ENCODE data around the gene CDR2.
"Not testable (repeated sequence)": the region's sequence is repeated elsewhere in the genome, so short reads cannot be mapped to it uniquely, and the experiment has no call there.

Gene CDR2

DNA sequence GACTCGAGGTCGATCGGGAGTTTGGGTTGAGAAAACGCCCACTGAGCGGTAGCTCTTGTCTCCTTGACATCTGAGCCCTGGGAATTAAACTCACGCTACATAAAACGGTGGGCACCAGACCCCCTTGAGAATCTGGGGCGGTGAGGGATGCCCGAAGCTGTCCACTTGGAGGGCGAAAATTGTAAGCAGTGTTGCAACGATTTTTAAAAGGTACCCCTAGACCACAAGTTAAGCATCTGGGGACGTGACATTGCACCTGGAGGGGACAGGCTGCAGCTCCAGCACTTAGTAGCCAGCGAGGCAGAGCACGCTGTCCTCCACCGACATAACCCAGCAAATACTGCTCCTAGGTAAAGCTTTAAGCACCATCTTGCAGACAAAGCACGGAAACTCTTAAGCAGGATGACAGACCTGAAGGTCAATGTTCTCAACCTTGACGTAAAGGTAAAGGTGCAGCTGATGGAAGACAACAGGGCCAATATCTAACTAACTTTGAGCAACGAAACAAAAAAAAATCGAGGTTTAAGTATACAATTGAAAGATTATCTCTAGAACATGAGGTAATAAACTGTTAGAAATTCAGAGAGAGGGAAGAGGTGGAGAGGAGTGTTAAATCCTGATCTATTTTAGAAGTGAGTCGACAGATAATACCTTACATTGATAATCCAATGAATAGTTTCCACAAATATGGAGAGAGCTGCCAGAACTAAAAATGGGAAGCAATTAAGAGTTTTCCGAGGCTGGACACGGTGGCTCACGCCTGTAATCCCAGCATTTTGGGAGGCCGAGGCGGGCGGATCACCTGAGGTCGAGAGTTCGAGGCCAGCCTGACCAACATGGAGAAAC, 921 bp upstream of the CDR2 start:
- no peak for FAIRE-seq

DNA sequence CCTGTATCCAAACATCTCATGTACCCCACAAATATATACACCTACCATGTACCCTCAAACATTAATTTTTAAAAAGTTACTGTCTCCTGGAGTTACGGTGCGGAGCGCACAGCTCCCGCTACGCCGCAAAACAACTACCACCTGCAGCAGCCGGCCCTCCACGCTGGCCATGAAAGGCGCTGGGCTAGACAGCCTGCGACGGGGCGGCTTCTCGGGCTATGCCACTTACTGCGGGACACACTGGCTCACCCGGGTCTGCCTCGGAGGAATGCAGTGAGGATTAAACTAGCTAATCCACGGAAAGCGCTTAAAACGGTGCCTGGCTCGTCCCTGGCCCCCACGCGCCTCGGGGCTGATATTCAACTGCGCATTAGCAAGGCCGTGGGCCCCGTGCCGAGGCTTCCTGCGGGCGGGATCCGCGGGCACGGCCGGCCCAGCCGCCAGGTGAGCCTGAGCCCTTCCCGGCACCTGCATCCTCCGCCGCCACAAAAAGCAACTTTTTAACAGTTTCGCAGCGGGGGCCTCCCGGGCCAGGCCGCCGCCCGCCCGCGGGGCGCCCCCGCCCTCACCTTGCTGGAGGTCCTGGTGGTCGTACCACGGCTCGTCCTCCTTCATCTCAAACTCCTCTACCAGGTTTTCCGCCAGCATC, 633 bp downstream of the CDR2 start:
- no peak for FAIRE-seq

DNA sequence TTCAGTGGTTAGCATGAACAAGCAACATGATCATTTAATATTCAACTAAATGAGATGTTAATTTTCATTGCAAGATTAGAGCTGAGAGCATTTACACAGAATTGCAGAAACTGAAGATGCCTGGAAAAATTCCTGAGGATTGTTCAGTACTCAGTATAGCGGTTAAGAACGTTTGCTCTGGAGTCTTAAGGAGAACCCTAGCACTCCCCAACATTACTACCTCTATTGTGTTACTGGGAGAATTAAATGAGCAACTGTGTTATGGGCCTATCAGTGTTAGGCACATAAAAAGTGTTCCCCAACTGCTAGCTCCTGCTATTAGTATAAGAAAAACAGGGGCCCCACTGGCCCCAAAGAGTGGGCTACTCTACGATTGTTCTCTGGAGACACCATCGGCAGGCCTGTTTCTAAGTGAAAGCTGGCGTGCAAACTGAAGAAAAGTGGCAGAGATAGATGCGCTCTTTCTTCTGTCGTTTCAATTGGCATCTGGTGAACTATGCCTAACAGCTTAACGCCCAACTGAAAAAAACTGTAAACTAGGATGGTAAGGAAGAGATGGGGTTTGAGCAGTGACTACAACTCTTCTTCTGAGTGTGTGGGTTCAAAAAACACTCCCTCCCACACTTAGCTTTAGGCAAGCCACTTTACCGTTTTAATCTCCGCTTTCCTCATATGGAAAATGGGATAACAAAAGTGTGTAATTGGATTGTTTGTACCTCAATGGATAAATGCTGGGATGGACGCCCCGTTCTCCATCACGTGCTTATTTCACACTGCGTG, 1.3 kb downstream of the CDR2 start:
- FAIRE-seq, result no peak

DNA sequence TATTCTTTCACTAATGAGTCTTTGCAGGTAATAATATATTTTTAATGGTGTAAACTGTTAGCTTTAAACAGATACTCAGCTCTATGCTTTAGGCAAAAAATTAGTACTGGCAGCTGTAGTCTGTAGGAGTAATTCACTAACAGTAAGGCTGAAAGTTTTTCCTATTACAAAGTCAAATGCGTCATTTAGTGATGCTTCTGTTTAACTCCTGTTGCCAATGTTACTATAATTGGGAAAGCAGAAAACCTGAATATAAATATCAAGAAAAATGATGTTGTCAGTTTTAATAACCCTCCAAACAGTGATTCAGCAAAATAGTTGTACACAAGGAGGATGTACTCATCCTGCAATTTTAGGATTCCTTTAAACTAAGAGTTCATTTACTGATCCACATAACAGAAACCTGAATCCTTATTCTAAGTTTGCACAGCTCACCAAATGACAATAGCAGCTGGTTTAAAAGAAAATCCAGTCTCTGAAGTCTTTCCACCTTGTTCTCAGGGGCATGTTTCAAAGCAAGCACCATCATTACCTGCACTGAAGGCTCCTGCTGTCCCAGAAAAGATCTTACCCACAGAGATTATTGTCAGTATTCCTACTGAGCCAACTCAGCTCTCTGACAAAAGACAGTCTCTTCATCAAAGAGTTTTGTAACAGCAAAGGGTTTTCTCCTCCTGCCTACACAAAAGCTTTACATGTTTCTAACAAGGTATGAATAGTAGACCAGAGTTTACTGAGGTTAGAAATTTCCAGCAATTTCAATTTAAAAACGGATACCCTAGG, 4.2 kb downstream of the CDR2 start:
- no peak for FAIRE-seq

DNA sequence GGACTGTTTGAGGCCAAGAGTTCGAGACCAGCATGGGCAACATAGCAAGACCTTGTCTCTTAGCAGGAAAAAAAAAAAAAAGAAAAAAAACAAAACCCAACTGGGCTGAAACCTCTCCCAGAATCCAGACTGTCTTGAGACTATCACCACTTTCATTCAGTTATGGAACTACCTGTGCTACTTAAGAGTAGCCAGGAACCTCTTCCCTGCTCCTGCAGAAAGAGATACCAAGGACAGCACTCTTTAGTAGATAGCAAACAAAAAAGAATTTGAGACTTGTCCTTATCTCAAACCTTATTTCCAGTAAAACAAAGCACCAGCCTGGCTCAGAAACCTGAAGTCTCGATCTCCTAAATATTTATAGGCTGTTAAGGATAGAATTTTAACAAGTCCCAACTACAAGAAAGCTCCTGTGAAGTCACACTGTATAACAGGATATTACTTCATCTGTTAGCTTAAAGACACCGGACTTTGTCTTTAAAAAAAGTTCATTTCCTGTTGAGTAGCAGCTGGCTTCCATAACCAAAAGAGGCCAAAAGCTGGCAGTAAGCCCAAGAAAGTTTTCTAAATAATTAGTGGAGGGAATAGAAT, 5.1 kb downstream of the CDR2 start:
- FAIRE-seq, result no peak

DNA sequence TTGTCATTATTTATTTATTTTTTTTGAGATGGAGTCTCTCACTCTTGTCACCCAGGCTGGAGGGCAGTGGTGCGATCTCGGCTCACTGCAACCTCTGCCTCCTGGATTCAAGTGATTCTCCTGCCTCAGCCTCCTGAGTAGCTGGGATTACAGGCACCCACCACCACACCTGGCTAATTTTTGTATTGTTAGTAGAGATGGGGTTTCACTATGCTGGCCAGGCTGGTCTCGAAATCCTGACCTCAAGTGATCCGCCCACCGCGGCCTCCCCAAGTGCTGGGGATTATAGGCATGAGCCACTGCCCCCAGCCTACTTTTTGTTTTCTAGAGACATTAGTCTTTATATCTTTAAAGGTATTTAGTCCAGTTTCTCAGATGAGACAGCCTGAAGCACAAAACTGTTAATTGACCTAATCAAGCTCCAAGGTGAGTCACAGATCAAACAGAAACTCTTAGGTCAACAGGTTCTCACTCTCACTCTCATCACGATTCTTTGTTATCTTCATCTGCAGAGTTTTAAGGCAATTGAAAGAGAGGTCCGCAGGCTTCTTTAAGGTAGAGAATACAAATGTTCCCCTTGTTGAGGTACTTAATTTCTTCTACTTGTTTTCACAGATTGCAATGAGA, 6.1 kb downstream of the CDR2 start:
- FAIRE-seq, result not testable (repeated sequence)

DNA sequence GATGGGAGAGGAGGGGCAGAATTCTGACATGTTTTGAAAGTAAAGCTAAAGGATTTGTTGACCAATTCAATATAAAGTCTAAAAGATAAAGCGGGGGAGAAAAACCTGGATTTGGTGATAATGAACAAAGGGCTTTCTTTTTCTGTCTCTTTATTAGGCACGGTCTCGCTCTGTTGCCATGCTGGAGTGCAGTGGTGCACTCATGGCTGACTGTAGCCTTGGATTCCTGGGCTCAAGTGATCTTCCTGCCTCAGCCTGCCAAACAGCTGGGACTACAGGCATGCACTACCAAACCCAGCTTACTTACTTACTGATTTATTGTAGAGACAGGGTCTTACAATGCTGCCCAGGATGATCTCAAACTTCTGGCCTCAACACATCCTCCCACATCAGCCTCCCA, 7.5 kb downstream of the CDR2 start:
- FAIRE-seq, result no peak

DNA sequence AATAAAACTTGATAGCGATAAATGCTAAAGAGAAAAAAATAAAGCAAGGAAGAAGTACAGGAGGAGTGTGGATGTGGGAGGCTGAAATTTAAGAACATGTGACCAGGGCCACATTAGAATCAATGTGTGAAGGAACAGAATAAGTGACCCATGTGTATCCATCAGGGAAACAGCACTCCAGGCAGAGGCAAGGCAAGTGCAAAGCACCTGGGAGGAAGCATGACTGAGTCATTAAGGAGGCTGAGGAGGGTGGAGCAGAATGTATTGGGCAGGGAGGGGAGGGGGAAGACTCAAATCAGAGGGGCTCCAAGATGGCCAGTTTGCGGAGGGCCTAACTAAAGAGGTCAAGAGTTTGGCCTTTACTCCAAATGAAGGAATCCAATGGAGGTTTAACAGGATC, 8.0 kb downstream of the CDR2 start:
- FAIRE-seq, result no peak

DNA sequence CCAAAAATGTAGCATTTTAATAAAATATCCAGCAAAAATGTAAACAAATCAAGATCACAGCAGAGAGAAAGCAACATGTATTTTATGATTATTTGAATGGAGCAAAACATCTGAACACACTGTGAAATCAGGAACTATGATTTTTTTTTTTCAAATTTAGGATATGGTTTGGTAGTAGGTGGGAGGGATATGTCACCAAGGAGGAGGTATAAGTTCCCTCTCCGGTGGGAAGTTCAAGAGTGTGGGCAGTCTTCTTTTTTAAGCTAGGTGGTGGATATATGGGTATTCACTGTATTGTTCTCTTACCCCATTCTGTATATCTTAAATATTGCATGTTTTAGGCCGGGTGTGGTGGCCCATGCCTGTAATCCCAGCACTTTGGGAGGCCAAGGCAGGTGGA, 10.2 kb downstream of the CDR2 start:
- no peak for FAIRE-seq

DNA sequence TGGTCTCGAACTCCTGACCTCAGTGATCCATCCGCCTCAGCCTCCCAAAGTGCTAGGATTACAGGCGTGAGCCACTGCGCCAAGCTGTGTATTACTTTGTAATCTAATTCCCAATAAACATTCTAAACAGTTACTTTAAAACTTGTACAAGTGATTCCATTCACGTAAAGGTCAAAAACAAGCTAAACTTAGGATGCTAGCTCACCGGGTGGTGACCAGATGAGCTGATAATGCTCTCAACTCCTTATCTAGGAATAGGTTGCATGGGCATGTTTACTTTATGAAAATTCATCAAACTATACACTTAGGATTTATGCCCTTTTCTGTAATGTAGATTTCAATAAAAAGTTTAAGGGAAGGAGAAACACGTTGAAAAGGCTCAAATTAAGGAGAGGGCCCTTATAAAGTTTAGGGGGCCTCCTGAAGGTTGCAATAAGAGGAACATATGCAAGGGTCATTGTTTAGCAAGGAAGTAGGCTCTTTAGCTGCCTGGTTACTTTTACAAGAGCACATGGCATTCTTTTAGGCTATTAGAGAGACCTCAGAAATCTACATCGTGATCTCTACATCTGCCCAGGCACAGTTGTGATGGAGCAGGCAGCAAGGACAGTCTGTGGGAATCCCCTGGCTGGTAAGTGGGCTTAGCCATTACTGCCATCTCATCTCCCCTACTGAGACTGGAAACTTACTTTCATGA, 13.3 kb downstream of the CDR2 start:
- FAIRE-seq, result no peak

DNA sequence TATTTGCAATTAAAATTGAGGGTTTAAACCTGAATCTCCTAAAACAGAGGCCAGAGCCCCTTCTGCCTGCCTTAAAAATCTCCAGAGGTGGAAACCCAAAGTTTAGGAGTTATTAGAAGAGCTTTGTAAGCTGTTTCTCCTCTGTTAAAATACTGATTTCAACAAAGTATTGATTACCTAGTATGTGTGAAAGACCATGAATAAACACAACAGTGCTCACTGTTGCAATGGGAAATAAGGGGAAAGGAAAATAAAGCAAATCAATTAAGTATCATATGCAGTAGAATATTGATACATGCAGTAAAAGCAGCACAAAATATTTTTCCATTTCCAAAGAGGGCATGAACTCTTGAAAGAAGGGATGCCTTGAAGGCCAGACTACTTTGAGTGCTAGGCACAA, 14.7 kb downstream of the CDR2 start:
- FAIRE-seq, result no peak

DNA sequence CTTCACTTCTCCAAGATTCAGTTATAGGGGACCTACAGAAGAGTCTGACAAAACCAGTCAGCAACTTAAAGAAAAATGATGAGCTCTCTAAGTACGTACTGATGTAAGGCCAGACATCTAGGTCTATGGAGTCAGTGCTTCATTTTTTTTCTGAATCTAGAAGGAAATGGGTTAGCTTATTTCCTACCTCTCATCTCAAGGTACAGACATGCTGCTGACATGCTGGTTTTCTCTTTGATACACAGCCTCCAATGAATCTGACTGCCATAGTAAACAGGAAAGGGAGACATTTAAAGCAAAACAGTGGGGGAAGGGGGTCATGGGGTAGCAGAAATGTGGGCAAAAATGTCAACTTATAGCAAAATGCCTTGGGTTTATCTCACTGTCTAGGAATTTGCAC, 16.4 kb downstream of the CDR2 start:
- no peak for FAIRE-seq

DNA sequence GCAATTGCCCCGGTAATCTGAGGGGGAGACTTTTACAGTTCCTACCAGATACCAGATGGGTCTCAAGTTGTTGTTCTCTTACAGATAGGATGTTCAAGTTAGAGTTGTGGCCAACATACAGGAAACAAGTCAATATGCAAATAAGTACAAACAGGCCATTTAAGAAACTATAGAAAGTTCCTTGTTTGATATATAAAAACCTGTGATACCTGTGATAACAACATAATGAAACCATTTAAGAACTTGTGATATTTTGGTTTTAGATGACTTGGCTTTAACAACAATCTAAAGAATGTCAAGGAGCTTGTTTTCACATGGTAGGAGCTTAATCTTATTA, 16.8 kb downstream of the CDR2 start:
- no peak for FAIRE-seq

DNA sequence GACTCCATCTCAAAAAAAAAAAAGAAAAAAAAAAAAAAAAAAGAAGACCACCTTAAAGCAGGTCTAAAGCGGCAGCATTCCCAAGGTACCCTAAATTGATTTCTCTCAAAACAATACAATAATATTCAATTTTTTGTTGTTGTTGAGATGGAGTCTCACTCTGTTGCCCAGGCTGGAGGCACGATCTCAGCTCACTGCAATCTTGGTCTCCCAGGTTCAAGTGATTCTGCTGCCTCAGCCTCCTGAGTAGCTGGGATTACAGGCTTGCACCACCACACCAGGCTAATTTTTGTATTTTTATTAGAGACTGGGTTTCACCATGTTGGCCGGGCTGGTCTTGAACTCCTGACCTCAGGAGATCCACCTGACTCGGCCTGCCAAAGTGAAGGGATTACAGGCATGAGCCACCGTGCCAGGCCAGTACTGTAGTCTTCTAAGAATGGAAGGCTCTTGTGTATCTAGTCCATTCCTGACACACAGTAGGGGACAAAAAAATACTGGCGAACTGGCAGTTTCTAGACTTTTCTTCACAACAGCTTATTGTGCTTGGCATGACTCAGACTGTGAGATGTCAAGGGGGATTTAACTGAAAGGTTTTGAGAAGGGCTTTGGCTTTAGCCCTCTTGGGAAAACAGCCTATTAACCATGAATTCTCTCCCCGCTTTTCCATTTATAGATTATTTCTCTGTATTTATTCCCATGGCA, 17.3 kb downstream of the CDR2 start:
- no peak for FAIRE-seq

DNA sequence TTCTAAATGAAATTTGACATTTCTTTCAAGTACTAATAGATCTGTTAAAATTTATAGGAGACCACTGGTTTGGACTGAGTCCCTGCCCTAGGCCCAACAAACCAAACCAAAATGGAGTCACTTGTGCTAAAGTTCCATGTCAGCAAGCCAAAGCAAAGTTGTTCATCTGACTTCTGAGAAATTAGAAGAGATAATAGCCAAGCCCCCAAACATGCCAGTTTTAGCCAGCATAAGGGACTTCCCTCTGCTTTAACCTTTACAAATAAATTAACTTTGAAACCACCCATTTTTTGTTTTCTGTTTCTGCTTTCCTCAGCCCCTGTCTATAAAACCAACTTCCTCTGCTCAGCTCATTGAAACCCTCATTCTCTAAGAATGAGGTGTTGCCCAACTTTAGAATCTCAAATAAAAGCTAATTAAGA, 18.9 kb downstream of the CDR2 start:
- no peak for FAIRE-seq

DNA sequence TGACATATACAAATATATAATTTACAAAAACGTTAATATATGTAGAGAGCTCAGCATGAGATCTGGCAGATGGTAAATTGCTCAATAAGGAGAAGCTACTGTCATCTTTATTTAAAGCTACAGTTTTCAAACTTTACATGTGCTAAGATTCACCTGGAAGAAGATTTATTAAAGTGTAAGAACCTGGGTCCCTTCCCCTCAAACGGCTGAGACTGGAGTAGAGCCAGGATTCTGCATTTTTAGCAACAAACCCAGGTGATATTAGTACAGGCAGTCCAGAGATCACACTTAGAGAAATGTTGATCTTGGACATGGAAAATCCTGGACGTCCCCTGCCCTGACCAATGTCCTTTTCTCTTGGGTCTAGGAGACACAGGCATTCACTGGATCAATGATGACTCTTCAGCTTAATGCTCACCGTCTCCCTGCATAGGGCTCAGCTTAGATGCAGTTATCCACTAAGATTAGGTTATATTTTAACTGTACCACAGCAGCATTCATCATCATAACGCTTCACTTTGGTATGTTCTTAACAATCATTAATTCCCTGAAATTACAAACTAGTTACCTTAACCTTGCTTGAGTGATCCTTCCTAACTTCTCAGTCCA, 20.4 kb downstream of the CDR2 start:
- no peak for FAIRE-seq

DNA sequence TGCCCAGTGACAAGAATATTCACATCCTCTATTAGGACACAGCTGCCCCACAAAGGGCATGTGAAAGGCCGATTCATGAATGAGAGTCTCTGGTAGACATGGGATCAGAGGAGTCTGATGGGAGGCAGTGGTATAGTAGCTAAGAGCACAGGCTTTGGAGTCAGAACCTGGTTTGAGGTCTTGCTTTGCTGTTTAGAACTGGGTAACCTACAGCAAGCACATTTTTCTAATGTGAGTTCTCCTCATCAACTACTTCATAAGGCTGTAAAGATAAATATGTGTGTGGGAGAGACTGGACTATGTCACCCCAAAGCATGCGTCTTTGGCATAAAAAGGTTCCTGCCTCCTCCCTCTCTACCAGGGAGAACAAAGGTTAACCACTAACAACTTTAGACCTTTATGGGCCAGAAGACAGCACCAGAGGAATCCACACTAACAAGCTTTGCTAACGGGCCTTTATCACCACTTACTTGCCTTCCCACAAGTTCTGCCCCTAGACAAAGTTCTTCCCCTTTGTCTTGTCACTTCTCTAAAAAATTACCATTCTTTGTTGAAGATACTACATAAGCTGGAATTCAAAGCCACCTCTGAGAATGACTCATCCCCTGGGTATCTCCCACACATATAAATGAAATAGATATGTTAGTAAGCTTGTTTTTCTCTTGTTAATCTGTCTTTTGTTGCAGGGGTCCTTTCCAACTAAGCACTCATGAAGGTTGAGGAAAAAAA, 21.1 kb downstream of the CDR2 start:
- FAIRE-seq, result no peak

DNA sequence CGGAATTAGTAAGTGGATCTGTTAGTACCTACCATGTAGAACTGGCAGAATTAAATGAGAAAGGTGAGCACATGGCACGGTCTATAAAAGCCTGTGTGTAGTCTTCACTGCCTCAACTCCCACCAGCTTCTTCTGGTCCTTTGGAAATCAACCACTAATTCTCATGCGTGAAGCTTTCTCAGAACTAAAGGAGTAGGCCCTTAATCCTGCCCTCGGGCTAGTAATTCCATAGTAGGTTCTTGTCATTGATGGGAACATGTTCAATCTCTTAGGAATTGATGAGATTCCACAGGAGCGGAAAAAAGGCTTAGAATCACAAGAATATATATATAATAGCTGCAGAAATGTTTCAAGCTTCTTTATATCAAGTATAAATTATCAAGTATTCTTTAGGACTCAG, 21.7 kb downstream of the CDR2 start:
- FAIRE-seq, result no peak

DNA sequence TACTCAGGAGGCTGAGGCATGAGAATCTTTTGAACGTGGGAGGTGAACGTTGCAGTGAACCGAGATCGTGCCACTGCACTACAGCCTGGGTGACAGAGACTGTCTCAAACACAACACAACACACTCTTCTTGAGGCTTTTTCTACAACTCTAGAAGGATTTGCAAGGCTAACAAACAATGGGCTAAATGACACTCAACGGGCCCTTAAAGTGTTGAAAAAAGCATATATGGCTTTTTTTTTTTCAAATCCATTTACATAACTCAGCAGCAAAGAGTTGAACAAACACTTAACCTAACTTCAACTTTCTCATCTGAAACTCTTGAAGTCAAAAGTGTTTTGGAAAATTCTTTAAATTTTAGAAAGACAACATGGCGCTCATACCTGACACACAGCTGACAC, 22.3 kb downstream of the CDR2 start:
- no peak for FAIRE-seq

DNA sequence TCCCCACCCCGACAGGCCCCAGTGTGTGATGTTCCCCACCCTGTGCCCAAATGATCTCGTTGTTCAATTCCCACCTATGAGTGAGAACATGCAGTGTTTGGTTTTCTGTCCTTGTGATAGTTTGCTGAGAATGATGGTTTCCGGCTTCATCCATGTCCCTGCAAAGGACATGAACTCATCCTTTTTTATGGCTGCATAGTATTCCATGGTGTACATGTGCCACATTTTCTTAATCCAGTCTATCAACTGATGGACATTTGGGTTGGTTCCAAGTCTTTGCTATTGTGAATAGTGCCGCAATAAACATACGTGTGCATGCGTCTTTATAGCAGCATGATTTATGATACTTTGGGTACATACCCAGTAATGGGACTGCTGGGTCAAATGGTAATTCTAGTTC, 23.4 kb downstream of the CDR2 start:
- FAIRE-seq, result not testable (repeated sequence)

Measured in TTC549 (cell line).